HEK293 (cell line): ENCODE measurements around the gene DCAF15.
A peak's percentile ranks its signal among the peaks of the same experiment; 100 is the strongest.

ENCODE experiments used
- GLIS1 ChIP-seq: fragments of 450-650 bp; formaldehyde crosslinking; IDR thresholded peaks from 2 replicates; pipeline ENCODE4 v1.5.1; 2016; ENCODE audit warnings: missing biosample characterization, missing genetic modification characterization
- HOXA7 ChIP-seq: sonication (generic); formaldehyde crosslinking; IDR thresholded peaks from 2 replicates; pipeline ENCODE4 v1.8.1; 2022; ENCODE audit warnings: missing genetic modification reagents, borderline replicate concordance
- HOXC10 ChIP-seq: sonication (generic); formaldehyde crosslinking; IDR thresholded peaks from 2 replicates; pipeline ENCODE4 v1.8.1; 2023; ENCODE audit warnings: mild to moderate bottlenecking, missing genetic modification reagents
- MYNN ChIP-seq: fragments of 450-650 bp; formaldehyde crosslinking; IDR thresholded peaks from 2 replicates; pipeline ENCODE4 v1.5.1; 2016; ENCODE audit warnings: missing biosample characterization, missing genetic modification characterization, borderline replicate concordance
- MZF1 ChIP-seq: fragments of 450-650 bp; formaldehyde crosslinking; IDR thresholded peaks from 2 replicates; pipeline ENCODE4 v1.5.1; 2017; ENCODE audit warnings: missing biosample characterization, missing genetic modification characterization, borderline replicate concordance
- REPIN1 ChIP-seq: fragments of 450-650 bp; formaldehyde crosslinking; IDR thresholded peaks from 2 replicates; pipeline ENCODE4 v1.5.1; 2017; ENCODE audit warnings: missing biosample characterization, missing genetic modification characterization, low read depth
- SCRT1 ChIP-seq: fragments of 450-650 bp; formaldehyde crosslinking; IDR thresholded peaks from 2 replicates; pipeline ENCODE4 v1.5.1; 2016; ENCODE audit warnings: missing biosample characterization, missing genetic modification characterization, borderline replicate concordance
- ZNF138 ChIP-seq: fragments of 450-650 bp; formaldehyde crosslinking; IDR thresholded peaks from 2 replicates; pipeline ENCODE4 v1.5.1; 2016; ENCODE audit warnings: missing biosample characterization, missing genetic modification characterization, borderline replicate concordance
- ZNF175 ChIP-seq: fragments of 450-650 bp; formaldehyde crosslinking; IDR thresholded peaks from 2 replicates; pipeline ENCODE4 v1.5.1; 2016; ENCODE audit warnings: missing biosample characterization, missing genetic modification characterization
- ZNF202 ChIP-seq: fragments of 450-650 bp; formaldehyde crosslinking; IDR thresholded peaks from 2 replicates; pipeline ENCODE4 v1.5.1; 2016; ENCODE audit warnings: missing biosample characterization, missing genetic modification characterization, borderline replicate concordance
- ZNF221 ChIP-seq: fragments of 450-650 bp; formaldehyde crosslinking; IDR thresholded peaks from 2 replicates; pipeline ENCODE4 v1.5.1; 2017; ENCODE audit warnings: missing biosample characterization, missing genetic modification characterization, borderline replicate concordance
- ZNF223 ChIP-seq: fragments of 450-650 bp; formaldehyde crosslinking; IDR thresholded peaks from 2 replicates; pipeline ENCODE4 v1.5.1; 2016; ENCODE audit warnings: missing biosample characterization, missing genetic modification characterization
- ZNF24 ChIP-seq: fragments of 450-650 bp; formaldehyde crosslinking; IDR thresholded peaks from 2 replicates; pipeline ENCODE4 v1.5.1; 2016; ENCODE audit warnings: missing biosample characterization, missing genetic modification characterization
- ZNF416 ChIP-seq: fragments of 450-650 bp; formaldehyde crosslinking; IDR thresholded peaks from 2 replicates; pipeline ENCODE4 v1.5.1; 2016; ENCODE audit warnings: missing biosample characterization, missing genetic modification characterization
- ZNF548 ChIP-seq: fragments of 450-650 bp; formaldehyde crosslinking; IDR thresholded peaks from 2 replicates; pipeline ENCODE4 v1.5.1; 2016; ENCODE audit warnings: missing biosample characterization, missing genetic modification characterization
- ZNF610 ChIP-seq: fragments of 450-650 bp; formaldehyde crosslinking; IDR thresholded peaks from 2 replicates; pipeline ENCODE4 v1.5.1; 2016; ENCODE audit warnings: missing biosample characterization, missing genetic modification characterization, borderline replicate concordance
- ZNF626 ChIP-seq: fragments of 450-650 bp; sonication (Bioruptor Pico); formaldehyde crosslinking; IDR thresholded peaks from 2 replicates; pipeline ENCODE4 v1.5.1; 2018; ENCODE audit warnings: missing biosample characterization, missing genetic modification characterization, inconsistent platforms
- ZNF629 ChIP-seq: fragments of 450-650 bp; formaldehyde crosslinking; IDR thresholded peaks from 2 replicates; pipeline ENCODE4 v1.5.1; 2017; ENCODE audit warnings: missing biosample characterization, missing genetic modification characterization
- ZNF747 ChIP-seq: fragments of 450-650 bp; formaldehyde crosslinking; IDR thresholded peaks from 2 replicates; pipeline ENCODE4 v1.5.1; 2016; ENCODE audit warnings: missing biosample characterization, missing genetic modification characterization
- ZNF768 ChIP-seq: fragments of 450-650 bp; formaldehyde crosslinking; IDR thresholded peaks from 2 replicates; pipeline ENCODE4 v1.5.1; 2018; ENCODE audit warnings: missing biosample characterization, mild to moderate bottlenecking, missing genetic modification characterization
- ZNF785 ChIP-seq: fragments of 450-650 bp; formaldehyde crosslinking; IDR thresholded peaks from 2 replicates; pipeline ENCODE4 v1.5.1; 2016; ENCODE audit warnings: missing biosample characterization, missing genetic modification characterization
- ZNF792 ChIP-seq: fragments of 450-650 bp; formaldehyde crosslinking; IDR thresholded peaks from 2 replicates; pipeline ENCODE4 v1.5.1; 2016; ENCODE audit warnings: missing biosample characterization, missing genetic modification characterization
- ZSCAN23 ChIP-seq: fragments of 450-650 bp; formaldehyde crosslinking; IDR thresholded peaks from 2 replicates; pipeline ENCODE4 v1.5.1; 2016; ENCODE audit warnings: missing biosample characterization, missing genetic modification characterization
- TF ChIP-seq, protein P1 (sequence below): fragments of 450-650 bp; formaldehyde crosslinking; IDR thresholded peaks from 2 replicates; pipeline ENCODE4 v1.5.1; 2016; ENCODE audit warnings: missing biosample characterization, missing genetic modification characterization
- TF ChIP-seq, protein P2 (sequence below): fragments of 450-650 bp; formaldehyde crosslinking; IDR thresholded peaks from 2 replicates; pipeline ENCODE4 v1.5.1; 2016; ENCODE audit warnings: missing biosample characterization, missing genetic modification characterization
- TF ChIP-seq, protein P3 (sequence below): fragments of 450-650 bp; formaldehyde crosslinking; IDR thresholded peaks from 2 replicates; pipeline ENCODE4 v1.5.1; 2016; ENCODE audit warnings: missing biosample characterization, missing genetic modification characterization
- TF ChIP-seq, protein P4 (sequence below): fragments of 450-650 bp; formaldehyde crosslinking; IDR thresholded peaks from 2 replicates; pipeline ENCODE4; 2016; ENCODE audit warnings: missing biosample characterization, missing genetic modification characterization
- TF ChIP-seq, protein P5 (sequence below): fragments of 450-650 bp; formaldehyde crosslinking; IDR thresholded peaks from 2 replicates; pipeline ENCODE4 v1.5.1; 2016; ENCODE audit warnings: missing biosample characterization, missing genetic modification characterization

The DCAF15 gene

DNA sequence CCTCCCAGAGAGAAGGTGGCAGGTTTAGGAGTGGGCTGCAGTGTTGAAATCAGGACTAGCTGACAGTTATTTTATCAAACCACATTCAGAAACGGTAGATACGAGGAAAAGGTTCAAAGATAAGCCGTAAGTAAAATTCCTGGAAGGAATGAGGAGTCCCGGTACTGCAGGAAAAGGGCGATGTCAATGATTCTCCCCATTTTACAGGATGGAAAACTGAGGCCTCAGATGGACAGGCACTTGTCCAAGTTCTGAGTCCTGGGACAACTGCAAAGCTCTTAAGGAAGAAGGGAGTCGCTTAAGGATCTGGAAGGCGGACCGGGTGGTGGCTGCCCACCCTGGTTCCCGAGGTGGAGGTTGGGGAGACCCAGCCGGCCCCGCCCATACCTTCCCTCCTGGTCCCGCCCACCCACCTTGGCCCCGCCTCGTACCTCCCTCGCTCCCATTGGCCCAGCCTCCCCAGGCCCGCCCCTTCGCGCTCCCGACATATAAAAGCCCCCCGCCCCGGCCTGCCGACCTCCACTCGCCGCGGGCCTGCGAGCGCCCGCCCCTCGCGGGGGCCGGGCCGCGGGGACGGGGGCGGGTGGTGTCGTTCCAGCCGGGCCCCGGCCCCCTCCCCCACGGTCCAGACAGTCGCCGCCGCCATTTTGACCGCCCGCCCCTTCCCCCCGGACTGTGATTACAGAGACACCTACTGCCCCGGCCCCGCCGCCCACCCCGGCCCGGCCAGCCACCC is 53.2 kb downstream of the DCAF15 start (continued):
- TF ChIP-seq, protein P1, sequence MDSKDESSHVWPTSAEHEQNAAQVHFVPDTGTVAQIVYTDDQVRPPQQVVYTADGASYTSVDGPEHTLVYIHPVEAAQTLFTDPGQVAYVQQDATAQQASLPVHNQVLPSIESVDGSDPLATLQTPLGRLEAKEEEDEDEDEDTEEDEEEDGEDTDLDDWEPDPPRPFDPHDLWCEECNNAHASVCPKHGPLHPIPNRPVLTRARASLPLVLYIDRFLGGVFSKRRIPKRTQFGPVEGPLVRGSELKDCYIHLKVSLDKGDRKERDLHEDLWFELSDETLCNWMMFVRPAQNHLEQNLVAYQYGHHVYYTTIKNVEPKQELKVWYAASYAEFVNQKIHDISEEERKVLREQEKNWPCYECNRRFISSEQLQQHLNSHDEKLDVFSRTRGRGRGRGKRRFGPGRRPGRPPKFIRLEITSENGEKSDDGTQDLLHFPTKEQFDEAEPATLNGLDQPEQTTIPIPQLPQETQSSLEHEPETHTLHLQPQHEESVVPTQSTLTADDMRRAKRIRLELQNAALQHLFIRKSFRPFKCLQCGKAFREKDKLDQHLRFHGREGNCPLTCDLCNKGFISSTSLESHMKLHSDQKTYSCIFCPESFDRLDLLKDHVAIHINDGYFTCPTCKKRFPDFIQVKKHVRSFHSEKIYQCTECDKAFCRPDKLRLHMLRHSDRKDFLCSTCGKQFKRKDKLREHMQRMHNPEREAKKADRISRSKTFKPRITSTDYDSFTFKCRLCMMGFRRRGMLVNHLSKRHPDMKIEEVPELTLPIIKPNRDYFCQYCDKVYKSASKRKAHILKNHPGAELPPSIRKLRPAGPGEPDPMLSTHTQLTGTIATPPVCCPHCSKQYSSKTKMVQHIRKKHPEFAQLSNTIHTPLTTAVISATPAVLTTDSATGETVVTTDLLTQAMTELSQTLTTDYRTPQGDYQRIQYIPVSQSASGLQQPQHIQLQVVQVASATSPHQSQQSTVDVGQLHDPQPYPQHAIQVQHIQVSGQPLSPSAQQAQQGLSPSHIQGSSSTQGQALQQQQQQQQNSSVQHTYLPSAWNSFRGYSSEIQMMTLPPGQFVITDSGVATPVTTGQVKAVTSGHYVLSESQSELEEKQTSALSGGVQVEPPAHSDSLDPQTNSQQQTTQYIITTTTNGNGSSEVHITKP = no peak
- TF ChIP-seq SCRT1 (tag by site-specific recombination) (no peak), ZNF548 (tag by site-specific recombination) (no peak), HOXC10 (CRISPR knock-in tag) (no peak), ZNF792 (tag by site-specific recombination) (no peak), ZNF223 (no peak), ZNF221 (tag by site-specific recombination) (no peak), ZNF138 (tag by site-specific recombination) (no peak), ZNF768 (tag by site-specific recombination) (no peak), ZNF202 (tag by site-specific recombination) (no peak), ZNF24 (tag by site-specific recombination) (peak; percentile 84; the same call in 1 of the 2 replicates), GLIS1 (tag by site-specific recombination) (no peak; the same call in 1 of the 2 replicates), ZSCAN23 (tag by site-specific recombination) (peak; percentile 64), REPIN1 (tag by site-specific recombination) (no peak), ZNF629 (tag by site-specific recombination) (peak; percentile 43), MZF1 (tag by site-specific recombination) (peak; percentile 33; the same call in 1 of the 2 replicates), ZNF785 (no peak), ZNF416 (tag by site-specific recombination) (no peak), ZNF175 (no peak), HOXA7 (CRISPR knock-in tag) (no peak), ZNF626 (tag by site-specific recombination) (no peak), ZNF610 (no peak), MYNN (tag by site-specific recombination) (no peak), ZNF747 (tag by site-specific recombination) (no peak)
- TF ChIP-seq, protein P2, sequence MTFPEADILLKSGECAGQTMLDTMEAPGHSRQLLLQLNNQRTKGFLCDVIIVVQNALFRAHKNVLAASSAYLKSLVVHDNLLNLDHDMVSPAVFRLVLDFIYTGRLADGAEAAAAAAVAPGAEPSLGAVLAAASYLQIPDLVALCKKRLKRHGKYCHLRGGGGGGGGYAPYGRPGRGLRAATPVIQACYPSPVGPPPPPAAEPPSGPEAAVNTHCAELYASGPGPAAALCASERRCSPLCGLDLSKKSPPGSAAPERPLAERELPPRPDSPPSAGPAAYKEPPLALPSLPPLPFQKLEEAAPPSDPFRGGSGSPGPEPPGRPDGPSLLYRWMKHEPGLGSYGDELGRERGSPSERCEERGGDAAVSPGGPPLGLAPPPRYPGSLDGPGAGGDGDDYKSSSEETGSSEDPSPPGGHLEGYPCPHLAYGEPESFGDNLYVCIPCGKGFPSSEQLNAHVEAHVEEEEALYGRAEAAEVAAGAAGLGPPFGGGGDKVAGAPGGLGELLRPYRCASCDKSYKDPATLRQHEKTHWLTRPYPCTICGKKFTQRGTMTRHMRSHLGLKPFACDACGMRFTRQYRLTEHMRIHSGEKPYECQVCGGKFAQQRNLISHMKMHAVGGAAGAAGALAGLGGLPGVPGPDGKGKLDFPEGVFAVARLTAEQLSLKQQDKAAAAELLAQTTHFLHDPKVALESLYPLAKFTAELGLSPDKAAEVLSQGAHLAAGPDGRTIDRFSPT (tag by site-specific recombination) = no peak
- TF ChIP-seq, protein P3, sequence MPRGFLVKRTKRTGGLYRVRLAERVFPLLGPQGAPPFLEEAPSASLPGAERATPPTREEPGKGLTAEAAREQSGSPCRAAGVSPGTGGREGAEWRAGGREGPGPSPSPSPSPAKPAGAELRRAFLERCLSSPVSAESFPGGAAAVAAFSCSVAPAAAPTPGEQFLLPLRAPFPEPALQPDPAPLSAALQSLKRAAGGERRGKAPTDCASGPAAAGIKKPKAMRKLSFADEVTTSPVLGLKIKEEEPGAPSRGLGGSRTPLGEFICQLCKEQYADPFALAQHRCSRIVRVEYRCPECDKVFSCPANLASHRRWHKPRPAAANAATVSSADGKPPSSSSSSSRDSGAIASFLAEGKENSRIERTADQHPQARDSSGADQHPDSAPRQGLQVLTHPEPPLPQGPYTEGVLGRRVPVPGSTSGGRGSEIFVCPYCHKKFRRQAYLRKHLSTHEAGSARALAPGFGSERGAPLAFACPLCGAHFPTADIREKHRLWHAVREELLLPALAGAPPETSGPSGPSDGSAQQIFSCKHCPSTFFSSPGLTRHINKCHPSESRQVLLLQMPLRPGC (tag by site-specific recombination) = 0 out of 2 replicates have a peak, but pooled peaks have one; percentile 34
- TF ChIP-seq, protein P4, sequence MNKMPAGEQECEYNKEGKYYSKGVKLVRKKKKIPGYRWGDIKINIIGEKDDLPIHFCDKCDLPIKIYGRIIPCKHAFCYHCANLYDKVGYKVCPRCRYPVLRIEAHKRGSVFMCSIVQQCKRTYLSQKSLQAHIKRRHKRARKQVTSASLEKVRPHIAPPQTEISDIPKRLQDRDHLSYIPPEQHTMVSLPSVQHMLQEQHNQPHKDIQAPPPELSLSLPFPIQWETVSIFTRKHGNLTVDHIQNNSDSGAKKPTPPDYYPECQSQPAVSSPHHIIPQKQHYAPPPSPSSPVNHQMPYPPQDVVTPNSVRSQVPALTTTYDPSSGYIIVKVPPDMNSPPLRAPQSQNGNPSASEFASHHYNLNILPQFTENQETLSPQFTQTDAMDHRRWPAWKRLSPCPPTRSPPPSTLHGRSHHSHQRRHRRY (tag by site-specific recombination) = no peak
- TF ChIP-seq, protein P5, sequence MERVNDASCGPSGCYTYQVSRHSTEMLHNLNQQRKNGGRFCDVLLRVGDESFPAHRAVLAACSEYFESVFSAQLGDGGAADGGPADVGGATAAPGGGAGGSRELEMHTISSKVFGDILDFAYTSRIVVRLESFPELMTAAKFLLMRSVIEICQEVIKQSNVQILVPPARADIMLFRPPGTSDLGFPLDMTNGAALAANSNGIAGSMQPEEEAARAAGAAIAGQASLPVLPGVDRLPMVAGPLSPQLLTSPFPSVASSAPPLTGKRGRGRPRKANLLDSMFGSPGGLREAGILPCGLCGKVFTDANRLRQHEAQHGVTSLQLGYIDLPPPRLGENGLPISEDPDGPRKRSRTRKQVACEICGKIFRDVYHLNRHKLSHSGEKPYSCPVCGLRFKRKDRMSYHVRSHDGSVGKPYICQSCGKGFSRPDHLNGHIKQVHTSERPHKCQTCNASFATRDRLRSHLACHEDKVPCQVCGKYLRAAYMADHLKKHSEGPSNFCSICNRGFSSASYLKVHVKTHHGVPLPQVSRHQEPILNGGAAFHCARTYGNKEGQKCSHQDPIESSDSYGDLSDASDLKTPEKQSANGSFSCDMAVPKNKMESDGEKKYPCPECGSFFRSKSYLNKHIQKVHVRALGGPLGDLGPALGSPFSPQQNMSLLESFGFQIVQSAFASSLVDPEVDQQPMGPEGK (tag by site-specific recombination) = no peak
